AG09319 (cell line): Measurements from ENCODE around the gene HOXB6.

Source experiments
- DNase-seq: peaks from one replicate; pipeline ENCODE4 v3.0.0-alpha.2; 2010; ENCODE audit warnings: low read depth; ENCODE audit errors: extremely low read depth
- CTCF ChIP-seq: IDR thresholded peaks from 2 replicates; pipeline ENCODE4 v1.5.1; 2011; ENCODE audit warnings: low read depth, mild to moderate bottlenecking, inconsistent platforms, low read length, moderate library complexity

The HOXB6 gene

GRCh38 chr17:48566717-48567116, 38.1 kb downstream of the HOXB6 start:
- DNase-seq = no peak

GRCh38 chr17:48565925-48566710, 38.7 kb downstream of the HOXB6 start:
- no peak for DNase-seq
- TF ChIP-seq CTCF = no peak

More at GRCh38 chr17:48566717-48567116, 38.1 kb downstream of the HOXB6 start:
- TF ChIP-seq CTCF = no peak

GRCh38 chr17:48565022-48565554, 39.7 kb downstream of the HOXB6 start:
- no peak for TF ChIP-seq CTCF
- DNase-seq = no peak

- DNase-seq = no peak
- TF ChIP-seq CTCF = no peak
These were observed 40.4 kb downstream of the HOXB6 start for GRCh38 chr17:48564188-48565021.

DNA sequence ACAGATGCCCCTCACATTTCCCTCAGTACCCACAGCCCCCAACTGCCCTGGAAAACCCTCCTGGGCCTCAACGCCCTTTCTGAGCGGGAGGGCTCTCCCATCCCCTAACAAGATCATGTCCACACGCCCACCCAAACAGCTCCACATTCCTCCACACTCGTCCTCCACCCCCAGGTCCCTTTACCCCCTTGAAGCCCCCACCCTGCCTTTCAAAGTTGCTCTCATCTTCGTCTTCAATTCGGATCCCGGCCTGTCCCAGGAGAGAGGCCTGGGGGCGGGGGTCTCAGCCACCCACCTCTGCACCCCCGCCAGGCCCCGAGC, 41.0 kb downstream of the HOXB6 start:
- no peak for TF ChIP-seq CTCF
- no peak for DNase-seq

DNA sequence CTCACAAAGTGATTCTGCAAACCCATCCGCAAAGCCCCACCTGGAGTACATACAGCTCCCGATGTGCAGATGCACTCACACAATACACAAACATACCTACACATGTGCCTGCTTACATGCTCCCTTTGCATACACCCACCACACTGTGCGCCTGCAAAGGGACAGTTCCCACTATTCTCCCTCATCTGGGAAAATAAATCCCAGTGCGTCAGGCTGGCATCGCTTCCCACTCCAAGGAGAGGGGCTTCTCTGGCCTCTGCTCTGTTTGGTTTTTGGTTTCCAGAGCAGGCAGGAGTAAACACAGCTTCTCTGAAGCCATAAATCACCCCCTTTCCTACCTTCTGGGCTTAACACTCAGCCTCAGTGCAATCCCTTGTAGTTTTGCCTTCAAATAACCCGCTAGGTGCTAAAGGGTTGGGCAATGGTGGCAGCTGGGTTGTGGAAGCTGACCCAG, 41.4 kb downstream of the HOXB6 start:
- DNase-seq = no peak
- TF ChIP-seq CTCF = no peak

DNA sequence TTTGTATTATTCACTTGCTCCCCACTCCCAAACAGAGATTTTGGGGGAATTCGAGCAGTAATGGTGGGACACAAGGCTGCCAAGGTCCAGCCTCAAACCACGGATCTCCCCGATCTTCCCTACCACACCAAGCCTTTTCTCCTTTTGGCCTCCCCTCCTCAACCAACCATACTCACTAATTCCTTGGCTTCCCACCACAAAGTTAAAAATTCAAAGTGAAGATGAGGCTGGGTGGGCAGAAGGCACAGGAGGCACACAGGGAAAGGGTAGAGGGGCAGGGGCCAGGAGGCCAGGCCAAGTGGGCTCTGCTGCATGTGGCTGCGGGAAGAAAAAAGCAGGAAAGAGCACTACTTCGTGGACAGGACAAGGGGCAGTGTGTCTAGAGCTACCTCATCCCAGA, 41.9 kb downstream of the HOXB6 start:
- no peak for TF ChIP-seq CTCF
- DNase-seq = no peak
